ENCODE data around the gene PRKCH.

DNA sequence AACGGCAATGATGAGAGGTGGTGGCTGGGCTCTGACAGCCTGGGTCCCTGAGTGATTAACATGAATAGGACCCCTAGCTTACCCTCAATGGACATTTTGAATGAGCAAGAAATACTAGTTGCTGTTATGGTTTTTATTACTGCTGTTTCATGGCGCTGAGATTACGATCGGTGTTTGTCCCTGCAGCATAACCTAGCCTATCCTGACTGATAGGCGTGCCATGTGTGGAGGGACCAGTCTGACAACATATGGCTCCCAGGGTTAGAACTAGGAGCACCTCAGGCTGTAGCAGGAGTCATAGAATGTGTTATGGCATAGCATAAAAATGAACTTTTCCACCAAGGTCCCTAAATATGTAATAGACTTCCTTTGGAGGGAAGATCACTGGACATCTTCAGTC is 236.5 kb downstream of the PRKCH start:
- no peak for TF ChIP-seq EZH2 (IDR thresholded peaks at IDR 0.05; ENCODE audit: borderline replicate concordance, insufficient read depth, low read length, poor library complexity, severe bottlenecking)
- TF ChIP-seq EP300 (conservative IDR thresholded peaks at IDR 0.05; ENCODE audit: poor library complexity, severe bottlenecking) = no peak
- TF ChIP-seq MXI1 (conservative IDR thresholded peaks at IDR 0.05; ENCODE audit: poor library complexity, severe bottlenecking) = no peak
- TF ChIP-seq, protein P1, sequence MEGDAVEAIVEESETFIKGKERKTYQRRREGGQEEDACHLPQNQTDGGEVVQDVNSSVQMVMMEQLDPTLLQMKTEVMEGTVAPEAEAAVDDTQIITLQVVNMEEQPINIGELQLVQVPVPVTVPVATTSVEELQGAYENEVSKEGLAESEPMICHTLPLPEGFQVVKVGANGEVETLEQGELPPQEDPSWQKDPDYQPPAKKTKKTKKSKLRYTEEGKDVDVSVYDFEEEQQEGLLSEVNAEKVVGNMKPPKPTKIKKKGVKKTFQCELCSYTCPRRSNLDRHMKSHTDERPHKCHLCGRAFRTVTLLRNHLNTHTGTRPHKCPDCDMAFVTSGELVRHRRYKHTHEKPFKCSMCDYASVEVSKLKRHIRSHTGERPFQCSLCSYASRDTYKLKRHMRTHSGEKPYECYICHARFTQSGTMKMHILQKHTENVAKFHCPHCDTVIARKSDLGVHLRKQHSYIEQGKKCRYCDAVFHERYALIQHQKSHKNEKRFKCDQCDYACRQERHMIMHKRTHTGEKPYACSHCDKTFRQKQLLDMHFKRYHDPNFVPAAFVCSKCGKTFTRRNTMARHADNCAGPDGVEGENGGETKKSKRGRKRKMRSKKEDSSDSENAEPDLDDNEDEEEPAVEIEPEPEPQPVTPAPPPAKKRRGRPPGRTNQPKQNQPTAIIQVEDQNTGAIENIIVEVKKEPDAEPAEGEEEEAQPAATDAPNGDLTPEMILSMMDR (IDR thresholded peaks at IDR 0.05; ENCODE audit: poor library complexity, severe bottlenecking) = no peak
- TF ChIP-seq TAF1 (IDR thresholded peaks at IDR 0.05; ENCODE audit: low read depth) = no peak
